HG02884 (cell line): ENCODE results near the gene UBE2D4.
A peak's percentile ranks its signal among the peaks of the same experiment; 100 is the strongest.
"Not testable (repeated sequence)": the region's sequence is repeated elsewhere in the genome, so short reads cannot be mapped to it uniquely, and the experiment has no call there.

ENCODE experiments used
- ATAC-seq: cut with Tn5 transposase; IDR thresholded peaks from one replicate; pipeline ENCODE4 v1.9.1; 2021; ENCODE audit warnings: mild to moderate bottlenecking, moderate library complexity; ENCODE audit not compliant: unreplicated experiment

The UBE2D4 gene

DNA sequence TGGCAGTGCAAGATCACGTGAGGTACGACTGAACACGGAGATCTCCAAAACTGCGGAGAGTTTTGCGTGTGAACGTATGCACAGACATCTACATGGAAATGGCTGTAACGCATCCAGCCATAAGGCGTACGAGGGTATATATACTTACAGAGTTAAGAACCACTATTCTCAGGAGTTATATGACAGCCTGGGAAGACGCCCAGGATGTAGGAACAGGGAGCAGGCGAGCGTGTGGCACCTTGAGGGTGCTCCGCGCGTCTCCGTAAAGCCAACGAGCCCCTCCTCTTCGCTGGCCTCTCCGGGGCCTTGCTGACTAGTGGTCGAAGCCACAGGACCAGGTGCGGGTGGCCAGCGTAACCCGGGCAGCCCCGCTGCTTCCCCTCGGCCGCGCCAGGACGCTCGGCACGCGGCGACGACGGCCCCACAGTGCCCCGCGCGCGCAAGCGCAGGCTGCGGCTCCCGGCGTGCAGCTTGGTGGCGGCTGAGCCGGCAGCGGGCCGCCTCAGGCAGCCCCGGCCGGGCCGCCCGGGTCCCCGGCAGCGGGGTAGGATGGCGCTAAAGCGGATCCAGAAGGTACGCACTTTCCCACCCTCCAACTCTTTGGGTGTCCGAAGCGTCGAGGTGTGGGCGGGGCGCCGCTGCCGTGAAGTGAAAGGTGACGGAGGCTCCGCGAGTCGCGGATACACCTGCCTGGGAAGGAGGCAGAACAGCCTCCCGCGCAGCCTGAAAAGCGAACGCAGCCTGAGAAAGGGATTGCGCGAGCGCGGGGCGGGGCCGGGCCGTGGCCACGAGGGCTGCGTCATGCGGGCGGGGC is at the start of gene UBE2D4:
Gene UBE2D4 (plus strand): TSS at position 453 of the 814 bp plus-strand sequence. CDS start 97 bp downstream, at position 550.
- peak; percentile 88 for ATAC-seq

DNA sequence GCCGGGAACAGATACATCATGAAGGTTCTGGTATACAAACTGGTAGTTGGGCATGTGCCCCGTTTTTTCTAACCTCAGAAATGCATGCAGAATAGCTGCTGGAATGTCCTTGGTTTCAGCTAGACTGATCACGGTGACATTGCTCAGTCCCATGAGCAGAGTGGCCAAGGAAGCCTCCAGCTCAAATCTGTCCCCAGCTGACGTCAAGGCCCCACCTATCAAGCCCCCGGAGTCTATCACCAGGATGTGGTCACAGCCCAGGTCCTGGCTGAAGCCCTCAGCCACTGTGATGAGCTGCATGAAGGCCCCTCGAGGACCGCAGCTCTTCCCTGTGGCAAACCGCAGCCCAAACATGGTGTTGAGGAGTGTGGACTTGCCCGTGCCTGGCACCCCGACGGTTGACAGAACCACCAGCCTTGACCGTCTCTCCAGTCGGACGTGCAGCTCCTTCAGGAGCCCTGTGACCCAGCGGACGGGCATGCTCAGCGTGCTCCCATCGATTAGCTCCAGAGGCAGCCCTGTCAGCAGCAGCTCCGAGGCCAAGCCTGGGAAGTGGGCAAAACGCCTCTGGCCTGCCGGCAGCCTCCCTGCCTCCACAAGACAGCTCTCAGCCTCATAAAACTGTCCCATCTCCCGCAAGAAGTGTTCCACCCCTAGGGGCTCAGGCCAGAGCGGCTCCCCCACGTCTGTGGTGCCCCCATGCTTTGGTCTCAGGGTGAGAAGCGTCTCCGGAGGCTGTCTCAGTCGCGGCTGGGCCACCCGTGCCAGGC is 49.1 kb upstream of the UBE2D4 start:
- no peak for ATAC-seq

DNA sequence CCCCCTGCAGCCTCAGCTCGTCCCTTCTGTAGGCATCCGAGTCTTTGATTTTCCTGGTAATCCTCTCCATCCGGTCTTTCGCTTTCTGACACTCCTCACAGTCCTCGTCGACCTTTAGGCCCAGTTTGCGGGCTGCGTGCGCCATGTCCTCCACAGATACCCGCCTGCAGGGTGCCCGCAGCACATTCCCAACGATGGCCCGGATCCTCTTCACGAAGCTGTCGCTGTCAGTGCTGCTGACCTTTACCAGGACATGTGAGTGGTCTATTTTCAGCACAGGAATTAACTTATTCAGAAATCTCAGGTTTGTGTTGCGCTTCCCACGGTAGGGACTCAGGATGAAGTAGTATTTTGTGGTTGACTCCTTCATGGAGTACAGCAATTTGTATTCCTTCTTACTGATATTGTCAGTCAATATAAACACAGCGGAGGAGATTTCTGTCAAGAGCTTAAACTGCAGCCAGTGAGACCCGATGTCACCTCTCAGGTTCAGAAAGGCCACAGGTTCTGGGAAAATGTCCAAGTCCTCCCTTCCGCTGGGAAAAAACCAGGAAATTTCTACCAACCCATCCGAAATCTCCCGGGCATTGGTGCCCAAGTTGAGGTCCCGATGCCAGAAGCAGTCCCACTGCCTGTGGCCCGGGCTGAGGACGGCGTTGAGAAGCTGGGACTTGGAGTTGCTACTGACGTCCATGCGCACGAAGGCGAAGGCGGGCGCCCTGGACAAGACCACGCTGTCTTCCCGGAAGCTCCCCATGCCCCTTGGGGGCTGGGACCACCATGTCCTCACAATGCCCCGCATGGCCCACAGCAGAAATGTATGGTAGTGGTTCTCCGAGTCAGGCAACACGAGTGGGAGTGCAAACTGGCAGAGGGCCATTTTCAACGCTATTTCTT is 48.0 kb upstream of the UBE2D4 start:
- ATAC-seq, result no peak

DNA sequence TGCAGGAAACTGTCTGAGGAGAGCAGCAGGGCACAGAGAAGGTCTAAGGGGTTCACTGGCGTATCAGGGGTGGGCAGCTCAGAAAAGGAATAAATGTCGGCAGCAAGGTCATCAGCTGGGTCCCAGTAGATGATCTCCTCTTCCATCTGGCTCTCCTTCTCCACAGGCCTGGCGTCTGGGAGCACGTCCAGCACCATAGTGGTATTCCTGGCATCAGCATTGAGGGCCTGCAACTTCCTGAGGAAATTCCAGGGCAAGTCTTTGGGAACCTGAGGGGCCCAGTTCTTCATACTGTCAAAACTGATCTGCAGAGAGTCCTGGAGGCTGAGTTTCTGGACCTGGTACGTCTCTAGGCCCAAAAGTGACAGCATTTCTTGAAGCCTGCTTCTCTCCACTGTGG is 47.4 kb upstream of the UBE2D4 start:
- no peak for ATAC-seq

DNA sequence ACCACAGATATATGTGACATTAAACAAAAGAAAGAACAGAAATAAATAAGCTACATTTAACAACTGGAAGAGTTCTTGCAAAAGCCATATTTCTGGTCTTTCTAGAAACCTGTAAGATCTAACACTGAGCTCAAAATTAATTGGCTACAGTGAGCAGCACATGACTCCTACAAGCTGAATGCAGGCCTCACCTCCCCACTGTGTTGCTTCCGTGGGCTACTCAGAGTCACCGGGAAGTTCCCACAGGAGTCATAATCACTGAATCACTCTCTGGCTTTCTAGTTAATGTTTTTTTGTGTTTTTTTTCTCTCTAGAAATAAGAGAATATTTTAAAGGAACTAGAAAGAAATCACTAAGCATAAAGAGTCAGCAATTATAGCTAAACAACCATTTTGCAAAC is 46.8 kb upstream of the UBE2D4 start:
- ATAC-seq, result no peak

DNA sequence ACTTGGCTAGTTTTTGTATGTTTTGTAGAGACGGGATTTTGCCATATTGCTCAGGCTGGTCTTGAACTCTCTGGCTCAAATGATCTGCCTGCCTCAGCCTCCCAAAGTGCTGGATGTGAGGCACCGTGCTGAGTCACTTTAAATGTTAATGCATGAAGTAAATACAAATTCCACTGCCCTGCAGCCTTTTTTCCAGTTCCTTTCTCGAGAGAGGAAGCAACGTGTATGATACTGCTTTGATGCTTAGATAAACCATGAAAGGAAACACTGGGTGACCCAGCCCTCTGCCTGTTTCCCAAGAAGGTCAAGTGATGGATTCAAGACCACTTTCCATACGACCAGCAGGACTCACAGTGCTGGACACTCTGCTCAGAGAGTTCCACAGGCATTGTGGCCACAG is 45.6 kb upstream of the UBE2D4 start:
- no peak for ATAC-seq

DNA sequence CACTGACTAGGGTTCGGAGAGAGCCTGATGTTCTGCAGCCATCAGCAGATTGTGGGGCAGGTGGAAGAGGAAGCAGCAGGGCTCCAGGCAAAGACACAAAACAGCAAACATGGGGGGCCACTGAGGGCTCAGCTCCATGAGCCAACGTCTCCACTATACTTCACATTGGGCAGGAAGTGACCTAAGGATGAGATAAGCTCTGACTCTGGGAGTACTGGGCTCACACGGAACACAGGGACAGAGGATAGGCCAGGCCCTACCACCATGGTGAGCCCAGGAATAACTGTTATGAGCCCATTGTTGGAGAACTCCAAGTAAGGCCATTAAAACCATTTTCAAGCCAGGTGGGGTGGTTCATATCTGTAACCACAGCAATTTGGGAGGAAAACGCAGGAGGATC is 42.0 kb upstream of the UBE2D4 start:
- ATAC-seq, result no peak

DNA sequence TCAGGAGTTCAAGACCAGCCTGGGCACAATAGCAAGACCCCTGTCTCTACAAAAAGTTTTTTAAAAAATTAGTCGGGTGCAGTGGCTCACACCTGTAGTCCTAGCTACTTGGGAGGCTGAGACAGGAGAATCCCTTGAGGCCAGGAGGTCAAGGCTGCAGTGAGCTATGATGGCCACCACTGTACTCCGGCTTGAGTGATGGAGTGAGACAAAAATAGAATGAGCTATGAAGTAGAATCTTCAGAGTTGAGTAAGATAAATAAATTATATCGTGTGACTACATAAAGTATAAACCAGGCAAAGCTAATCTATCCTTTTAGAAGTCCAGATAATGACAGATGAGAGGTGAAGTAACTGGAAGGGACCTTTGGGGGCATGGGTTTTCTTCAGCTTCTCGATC is 41.6 kb upstream of the UBE2D4 start:
- no peak for ATAC-seq

DNA sequence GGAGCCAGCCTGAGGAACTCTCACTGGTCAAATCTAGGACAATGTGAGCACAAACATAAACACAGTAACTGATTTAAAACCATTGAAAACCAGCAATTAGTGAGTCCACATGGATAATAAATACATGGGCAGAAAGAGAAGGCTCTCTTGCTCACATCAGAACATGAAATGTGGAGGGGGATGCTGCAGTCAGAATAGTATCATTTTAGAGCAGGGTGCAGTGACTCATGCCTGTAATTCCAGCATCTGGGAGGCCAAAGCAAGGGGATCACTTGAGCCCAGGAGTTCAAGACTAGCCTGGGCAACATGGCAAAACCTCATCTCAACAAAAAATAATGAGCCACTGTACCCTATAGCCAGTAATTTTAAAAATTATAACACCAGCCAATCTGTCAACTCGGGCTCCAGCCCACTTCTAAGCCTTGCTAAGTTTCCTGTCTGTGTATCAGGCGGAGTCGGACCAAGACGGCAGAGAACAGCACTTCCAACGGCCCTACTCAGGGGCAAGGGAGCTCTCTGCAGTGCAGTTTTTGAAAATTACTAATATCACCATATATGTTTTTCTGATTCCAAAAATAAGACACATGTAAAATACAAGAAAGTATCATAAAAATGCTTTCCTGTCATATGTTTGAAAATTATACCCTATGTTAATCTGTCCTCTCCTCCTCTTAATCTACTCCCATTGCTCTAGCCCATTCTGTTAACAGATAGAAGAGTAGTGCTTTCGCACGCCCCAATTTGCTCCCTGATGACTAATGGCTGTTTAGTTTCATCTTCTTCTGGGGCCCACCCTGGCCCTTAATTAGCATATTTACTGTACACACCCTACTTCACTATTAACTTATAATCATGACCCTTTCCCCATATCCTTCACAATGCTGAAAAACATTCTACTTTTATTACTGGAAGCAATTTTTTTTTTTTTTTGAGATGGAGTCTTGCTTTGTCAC is 37.0 kb upstream of the UBE2D4 start:
- no peak for ATAC-seq

DNA sequence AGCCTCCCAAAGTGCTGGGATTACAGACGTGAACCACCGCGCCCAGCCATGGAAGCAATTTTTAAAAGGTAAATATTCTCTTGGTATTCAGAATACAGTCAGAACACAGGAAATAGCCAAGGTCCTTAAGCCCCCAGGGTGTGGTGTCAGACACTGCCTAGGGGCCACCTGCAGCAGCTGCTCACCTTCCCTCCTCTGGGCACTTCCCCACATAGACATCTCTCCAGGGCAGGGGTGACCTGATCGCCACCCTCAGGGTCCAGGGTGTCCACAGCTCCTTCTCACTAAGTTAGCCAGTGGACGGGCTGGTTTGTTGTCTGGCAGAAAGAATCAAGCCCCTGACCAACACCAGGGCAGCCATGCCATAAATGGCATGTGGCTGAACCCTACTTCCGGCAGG is 35.8 kb upstream of the UBE2D4 start:
- no peak for ATAC-seq

DNA sequence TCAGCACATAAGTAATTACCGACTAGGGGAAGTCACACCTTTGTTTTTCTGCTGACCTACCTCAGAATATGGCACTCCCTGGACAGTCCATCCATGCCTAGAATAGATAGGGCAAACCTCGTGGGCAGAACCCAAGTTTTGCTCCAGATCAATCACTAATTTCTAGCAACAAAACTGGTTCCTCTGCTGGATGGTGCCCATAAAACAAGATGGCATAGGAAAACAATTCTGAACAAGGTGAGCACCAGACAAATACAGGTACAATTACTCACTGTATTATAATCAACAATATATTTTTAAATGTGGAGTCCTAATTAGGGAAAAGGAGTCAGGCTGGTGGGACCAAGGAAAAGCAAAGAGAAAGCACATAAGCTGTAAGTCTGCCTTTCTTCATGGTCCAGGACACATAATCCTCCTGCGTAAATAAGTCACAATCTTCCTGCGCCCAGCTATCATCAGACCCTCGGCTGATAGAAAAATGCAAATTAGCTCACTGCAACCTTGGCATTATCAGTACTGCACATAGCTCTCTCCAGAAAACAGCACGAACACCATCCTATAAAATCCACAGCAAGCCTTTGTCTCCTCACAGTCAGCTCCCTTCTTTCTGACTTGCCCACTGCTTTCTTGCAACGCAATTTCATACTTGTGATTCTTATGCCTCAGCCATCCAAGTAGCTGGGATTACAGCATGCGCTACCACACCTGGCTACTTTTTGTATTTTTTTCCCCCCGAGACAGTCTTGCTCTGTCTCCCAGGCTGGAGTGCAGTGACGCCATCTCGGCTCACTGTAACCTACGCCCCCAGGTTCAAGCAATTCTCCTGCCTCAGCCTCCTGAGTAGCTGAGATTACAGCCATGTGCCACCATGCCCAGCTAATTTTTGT is 34.9 kb upstream of the UBE2D4 start:
- no peak for ATAC-seq

DNA sequence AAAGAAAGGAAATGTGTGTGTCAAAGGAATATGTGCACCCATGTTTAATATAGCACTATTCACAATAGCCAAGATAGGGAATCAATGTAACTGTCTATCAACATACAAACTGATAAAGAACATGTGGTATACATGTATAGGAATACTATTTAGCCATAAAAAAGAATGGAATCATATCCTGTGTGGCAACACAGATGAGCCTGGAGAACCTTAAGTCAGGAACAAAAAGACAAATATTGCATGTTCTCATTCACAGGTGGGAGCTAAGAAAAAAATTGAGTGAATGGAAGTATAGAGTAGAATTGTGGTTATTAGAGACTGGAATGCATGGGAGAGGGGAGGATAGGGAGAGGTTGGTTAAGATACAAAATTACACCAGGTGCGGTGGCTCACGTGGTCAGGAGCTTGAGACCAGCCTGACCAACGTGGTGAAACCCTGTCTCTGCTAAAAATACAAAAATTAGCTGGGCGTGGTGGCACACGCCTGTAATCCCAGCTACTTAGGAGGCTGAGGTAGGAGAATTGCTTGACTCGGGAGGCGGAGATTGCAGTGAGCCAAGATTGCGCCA is 30.3 kb upstream of the UBE2D4 start:
- no peak for ATAC-seq

DNA sequence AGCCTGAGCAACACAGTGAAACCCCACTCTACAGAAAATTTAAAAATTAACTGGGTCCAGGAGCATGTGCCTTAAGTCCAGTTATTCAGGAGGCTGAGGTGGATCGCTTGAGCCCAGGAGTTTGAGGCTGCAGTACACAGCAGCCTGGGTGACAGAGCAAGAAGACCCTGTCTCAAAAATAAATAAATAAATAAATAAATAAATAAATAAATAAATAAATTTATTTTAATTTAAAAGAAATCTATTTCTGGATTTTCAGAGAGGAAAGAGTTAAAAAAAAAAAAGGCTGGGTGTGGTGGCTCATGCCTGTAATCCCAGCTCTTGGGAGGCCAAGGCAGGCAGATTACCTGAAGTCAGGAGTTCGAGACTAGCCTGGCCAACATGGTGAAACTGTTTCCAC is 27.7 kb upstream of the UBE2D4 start:
- ATAC-seq, result not testable (repeated sequence)

DNA sequence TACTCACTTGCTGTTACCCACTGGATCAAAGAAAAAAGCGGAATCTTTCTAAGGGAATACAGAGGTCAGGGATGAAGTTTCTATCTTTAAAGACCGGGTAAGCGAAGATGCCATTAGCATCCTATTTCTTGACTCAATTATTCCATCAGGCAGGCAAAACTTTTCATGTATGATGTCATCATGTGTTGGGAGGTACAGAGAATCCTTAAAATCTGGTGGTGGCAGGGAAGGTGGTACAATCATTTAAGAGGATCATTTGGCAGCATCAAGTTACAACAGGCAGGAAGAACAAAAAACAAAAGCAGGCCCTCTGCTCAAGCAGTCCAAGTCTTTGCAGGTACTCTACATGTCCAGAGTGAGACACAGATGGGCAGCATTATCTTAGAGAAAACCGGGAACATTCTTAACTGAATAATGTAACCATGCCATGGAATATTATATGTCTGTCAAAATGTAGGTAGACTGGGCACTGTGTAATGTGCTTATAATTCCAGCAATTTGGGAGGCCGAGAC is 23.6 kb upstream of the UBE2D4 start:
- ATAC-seq, result no peak

DNA sequence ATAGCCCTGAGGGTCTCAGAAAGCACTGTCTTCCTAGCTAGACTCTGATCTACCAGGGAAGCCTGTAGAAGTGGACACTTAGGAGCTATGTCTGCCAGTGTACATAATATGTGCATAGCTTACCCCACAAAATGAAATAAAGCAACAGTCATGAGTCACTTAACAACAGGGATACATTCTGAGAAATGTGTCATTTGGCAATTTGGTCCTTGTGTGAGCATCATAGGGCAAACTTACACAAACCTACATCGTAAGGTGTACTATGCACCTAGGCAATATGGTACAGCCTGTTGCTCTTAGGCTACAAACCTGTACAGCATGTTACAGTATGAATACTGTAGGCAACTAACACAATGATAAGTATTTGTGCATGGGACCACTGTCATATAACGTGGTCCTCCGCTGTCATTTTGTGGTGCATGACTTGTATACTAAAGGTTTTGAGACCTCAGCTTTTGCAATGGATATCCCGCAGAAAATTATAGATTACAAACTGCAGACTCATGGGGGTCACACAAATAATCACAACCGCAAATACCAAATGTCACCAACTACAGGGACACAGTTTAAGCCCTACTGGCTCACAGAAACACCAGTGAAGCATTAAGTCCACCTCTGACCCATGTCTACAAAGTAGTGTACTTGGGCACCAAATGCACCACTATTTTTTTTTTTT is 21.6 kb upstream of the UBE2D4 start:
- ATAC-seq, result no peak

DNA sequence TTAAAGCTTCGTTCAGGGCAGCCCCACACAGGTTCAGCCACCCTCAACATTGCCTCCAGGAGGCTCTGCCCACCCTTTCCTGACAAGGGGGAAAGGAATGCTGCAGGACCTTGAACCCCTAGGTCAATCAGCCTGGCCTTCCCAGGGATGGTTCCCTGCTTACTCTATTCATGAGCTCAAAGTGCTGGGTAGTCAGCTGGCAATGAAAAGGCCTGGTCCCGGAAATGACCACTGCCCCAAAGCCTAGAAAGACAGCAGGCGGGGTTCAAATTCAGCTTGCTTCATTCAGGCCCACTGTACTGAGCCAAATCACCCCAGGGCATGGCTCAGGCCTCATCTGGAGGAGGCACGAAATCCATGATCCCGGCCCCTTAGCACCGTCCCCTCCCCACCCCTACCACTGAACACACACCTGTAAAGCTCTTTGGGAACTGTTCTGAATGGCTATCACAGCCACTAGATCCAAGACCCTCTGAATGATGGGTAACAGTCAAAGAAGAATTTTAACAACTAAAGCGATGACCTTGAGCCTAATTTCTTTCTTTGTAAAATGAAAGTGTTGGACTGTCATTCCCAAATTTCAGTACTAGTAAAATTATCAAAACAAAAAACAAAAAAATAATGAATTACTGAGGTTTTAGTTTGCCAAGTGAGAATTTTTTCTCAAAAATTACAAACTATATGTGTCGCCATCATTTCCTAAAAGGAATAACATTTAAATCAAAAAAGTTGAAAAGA is 20.9 kb upstream of the UBE2D4 start:
- no peak for ATAC-seq

DNA sequence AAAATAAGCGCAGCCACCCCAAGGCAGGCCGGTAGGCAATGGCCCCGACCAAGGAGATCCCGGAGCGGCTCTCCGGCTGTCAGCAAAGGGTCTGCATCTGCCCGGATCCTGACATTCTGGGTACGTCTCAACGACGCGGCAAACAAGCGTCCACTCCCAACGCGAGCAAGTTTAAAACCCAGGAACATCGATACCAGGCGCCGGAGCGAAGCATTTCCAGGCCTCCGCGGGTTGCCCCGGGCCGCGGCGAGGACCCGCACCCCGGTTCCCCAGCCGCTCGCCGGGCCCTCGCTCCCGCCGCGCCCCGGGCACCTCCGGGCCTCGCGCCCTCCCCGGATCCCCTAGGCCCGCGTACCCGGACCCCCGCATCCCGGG is 20.3 kb upstream of the UBE2D4 start:
- peak; percentile 26 for ATAC-seq
